Hepatocyte (in vitro differentiated cells): ENCODE data around the gene UBE2L3. TPM values are rescaled to one million over a fixed set of nuclear protein-coding genes. Genes with fewer than 3 reads are reported as not detected.
"Not testable (repeated sequence)": the region's sequence is repeated elsewhere in the genome, so short reads cannot be mapped to it uniquely, and the experiment has no call there.

ENCODE experiments used
- DNase-seq: peaks from one replicate; pipeline ENCODE4 v3.0.0-alpha.2; 2016; ENCODE audit warnings: low spot score
- H2AFZ ChIP-seq: fragments of 200-600 bp; sonication (generic); 2 replicates; pipeline ENCODE4 v1.6.0; 2016; ENCODE audit warnings: antibody characterized with exemption, mild to moderate bottlenecking
- H3K27ac ChIP-seq: fragments of 200-600 bp; sonication (generic); 2 replicates; pipeline ENCODE4 v1.5.1; 2016; ENCODE audit warnings: mild to moderate bottlenecking
- H3K27me3 ChIP-seq: fragments of 200-600 bp; sonication (generic); 2 replicates; pipeline ENCODE4 v1.6.1; 2016
- H3K36me3 ChIP-seq: fragments of 200-600 bp; sonication (generic); replicated peaks from 2 replicates; pipeline ENCODE4 v1.5.1; 2016; ENCODE audit warnings: low read depth; ENCODE audit not compliant: insufficient read depth
- H3K4me1 ChIP-seq: fragments of 200-600 bp; sonication (generic); 2 replicates; pipeline ENCODE4 v1.5.1; 2016; ENCODE audit warnings: mild to moderate bottlenecking, moderate library complexity; ENCODE audit not compliant: insufficient read depth
- H3K4me2 ChIP-seq: fragments of 200-600 bp; sonication (generic); 2 replicates; pipeline ENCODE4 v1.6.0; 2016
- H3K4me3 ChIP-seq: fragments of 200-600 bp; sonication (generic); 2 replicates; pipeline ENCODE4 v1.5.1; 2016; ENCODE audit warnings: mild to moderate bottlenecking
- H3K79me2 ChIP-seq: fragments of 200-600 bp; sonication (generic); 2 replicates; pipeline ENCODE4 v1.6.0; 2017; ENCODE audit warnings: mild to moderate bottlenecking
- H3K9me2 ChIP-seq: fragments of 200-600 bp; sonication (generic); replicated peaks from 2 replicates; pipeline ENCODE4 v1.6.0; 2017; ENCODE audit warnings: mild to moderate bottlenecking; ENCODE audit not compliant: insufficient read depth
- H3K9me3 ChIP-seq: fragments of 200-600 bp; sonication (generic); 2 replicates; pipeline ENCODE4 v1.5.1; 2016; ENCODE audit warnings: low read depth, mild to moderate bottlenecking
- H4K20me1 ChIP-seq: fragments of 200-600 bp; sonication (generic); 2 replicates; pipeline ENCODE4 v1.6.0; 2016; ENCODE audit warnings: mild to moderate bottlenecking; ENCODE audit not compliant: insufficient read depth, poor library complexity, severe bottlenecking
- CTCF ChIP-seq: fragments of 200-600 bp; sonication (generic); IDR thresholded peaks from 2 replicates; pipeline ENCODE4 v1.5.1; 2016; ENCODE audit warnings: antibody characterized with exemption, mild to moderate bottlenecking; ENCODE audit not compliant: poor library complexity
- EZH2 ChIP-seq: fragments of 200-600 bp; sonication (generic); IDR thresholded peaks from 2 replicates; pipeline ENCODE4 v1.6.1; 2016; ENCODE audit warnings: antibody characterized with exemption, mild to moderate bottlenecking, borderline replicate concordance
- EZH2phosphoT487 ChIP-seq: fragments of 200-600 bp; sonication (generic); IDR thresholded peaks from one replicate; pipeline ENCODE4 v1.6.1; 2018; ENCODE audit warnings: antibody characterized with exemption, mild to moderate bottlenecking, low read depth, moderate library complexity; ENCODE audit not compliant: unreplicated experiment, severe bottlenecking
- WGBS: methylation state at CpG from one replicate; pipeline ENCODE4 v1.1.6; 2016; ENCODE audit warnings: low lambda C conversion rate; ENCODE audit errors: missing lambda C conversion rate; 5-methylcytosine and 5-hydroxymethylcytosine counted together
- polyA plus RNA-seq: library from polyadenylated mRNA; unstranded; fragments of >200 nt; fragmentation: Nextera tagmentation; extraction: Ambion mirVana; gene quantifications from 2 replicates; pipeline ENCODE4 v1.2.1, GENCODE V29; 2016
- total RNA-seq: library from RNA; depleted of rRNA; stranded (reverse); fragments of >200 nt; gene quantifications from 2 replicates; pipeline ENCODE4 v1.2.3, GENCODE V29; 2014

UBE2L3 gene
- total and polyA plus RNA-seq, 2 experiments from 2014 or later = 49.3 to 91.0 TPM

- Histone ChIP-seq H2AFZ (no peak overlapping the region), H4K20me1 (peaks cover 9% of the 10 kb centered on the region), H3K27me3 (no peaks in the 10 kb centered on the region), H3K9me3 (no peaks in the 10 kb centered on the region), H3K4me3 (no peak overlapping the region), H3K4me1 (peaks cover under 1% of the 10 kb centered on the region), H3K4me2 (no peak overlapping the region), H3K79me2 (peaks cover 14% of the 10 kb centered on the region), H3K36me3 (no peaks in the 10 kb centered on the region), H3K27ac (no peak overlapping the region), H3K9me2 (no peaks in the 10 kb centered on the region)
- TF ChIP-seq EZH2 (no peak), EZH2phosphoT487 (no peak), CTCF (no peak)
- WGBS = 94% methylated on average over 8 of the region's 8 CpGs
- no peak for DNase-seq
Observed at GRCh38 chr22:21563912-21564311, 3.6 kb upstream of the UBE2L3 start.

GRCh38 chr22:21564411-21564810 is 3.1 kb upstream of the UBE2L3 start:
- Histone ChIP-seq H3K4me2 (no peak overlapping the region), H3K36me3 (no peaks in the 10 kb centered on the region), H3K4me1 (peaks cover 5% of the 10 kb centered on the region), H3K9me3 (no peaks in the 10 kb centered on the region), H3K4me3 (no peak overlapping the region), H3K79me2 (peaks cover 19% of the 10 kb centered on the region), H3K27ac (no peak overlapping the region), H4K20me1 (peaks cover 14% of the 10 kb centered on the region), H3K27me3 (no peaks in the 10 kb centered on the region), H3K9me2 (no peaks in the 10 kb centered on the region), H2AFZ (no peak overlapping the region)
- DNase-seq = no peak
- TF ChIP-seq EZH2phosphoT487 = no peak
- TF ChIP-seq EZH2 = no peak
- TF ChIP-seq CTCF = no peak
- 84% methylated on average over 6 of the region's 6 CpGs for WGBS

- peak; percentile 62 for DNase-seq
- Histone ChIP-seq H3K27me3 (no peaks in the 10 kb centered on the region), H3K4me1 (peaks cover 37% of the 10 kb centered on the region), H2AFZ (peak overlapping the region; percentile 85), H3K27ac (peak overlapping the region; percentile 100), H3K4me2 (peak overlapping the region; percentile 84), H3K9me3 (no peaks in the 10 kb centered on the region), H3K79me2 (peaks cover 60% of the 10 kb centered on the region), H3K4me3 (peak overlapping the region; percentile 98), H3K9me2 (no peaks in the 10 kb centered on the region), H4K20me1 (peaks cover 55% of the 10 kb centered on the region), H3K36me3 (no peaks in the 10 kb centered on the region)
- 2% methylated on average over 26 of the region's 26 CpGs for WGBS
- TF ChIP-seq CTCF = no peak
- TF ChIP-seq EZH2 = no peak
- TF ChIP-seq EZH2phosphoT487 = no peak
Observed at GRCh38 chr22:21568347-21569075, 997 bp downstream of the UBE2L3 start.

- not testable (repeated sequence) for H3K9me3 ChIP-seq, H3K9me2 ChIP-seq, DNase-seq, H2AFZ ChIP-seq, H3K27me3 ChIP-seq, H3K36me3 ChIP-seq
- peaks cover 61% of the 10 kb centered on the region for H4K20me1 ChIP-seq
- H3K4me3 ChIP-seq = peak overlapping the region; percentile 98
- H3K79me2 ChIP-seq = peaks cover 65% of the 10 kb centered on the region
- 47% methylated on average over 12 of the region's 12 CpGs for WGBS
- peak overlapping the region; percentile 100 for H3K27ac ChIP-seq
- peak overlapping the region; percentile 84 for H3K4me2 ChIP-seq
- H3K4me1 ChIP-seq = peaks cover 41% of the 10 kb centered on the region
Observed at GRCh38 chr22:21569076-21569427, 1.5 kb downstream of the UBE2L3 start.
